Measurements from ENCODE around the gene TBC1D10A.

The TBC1D10A gene

GRCh38 chr22:30265823-30266444 lies 60.8 kb downstream of the TBC1D10A start:
- TF ChIP-seq, protein P1, sequence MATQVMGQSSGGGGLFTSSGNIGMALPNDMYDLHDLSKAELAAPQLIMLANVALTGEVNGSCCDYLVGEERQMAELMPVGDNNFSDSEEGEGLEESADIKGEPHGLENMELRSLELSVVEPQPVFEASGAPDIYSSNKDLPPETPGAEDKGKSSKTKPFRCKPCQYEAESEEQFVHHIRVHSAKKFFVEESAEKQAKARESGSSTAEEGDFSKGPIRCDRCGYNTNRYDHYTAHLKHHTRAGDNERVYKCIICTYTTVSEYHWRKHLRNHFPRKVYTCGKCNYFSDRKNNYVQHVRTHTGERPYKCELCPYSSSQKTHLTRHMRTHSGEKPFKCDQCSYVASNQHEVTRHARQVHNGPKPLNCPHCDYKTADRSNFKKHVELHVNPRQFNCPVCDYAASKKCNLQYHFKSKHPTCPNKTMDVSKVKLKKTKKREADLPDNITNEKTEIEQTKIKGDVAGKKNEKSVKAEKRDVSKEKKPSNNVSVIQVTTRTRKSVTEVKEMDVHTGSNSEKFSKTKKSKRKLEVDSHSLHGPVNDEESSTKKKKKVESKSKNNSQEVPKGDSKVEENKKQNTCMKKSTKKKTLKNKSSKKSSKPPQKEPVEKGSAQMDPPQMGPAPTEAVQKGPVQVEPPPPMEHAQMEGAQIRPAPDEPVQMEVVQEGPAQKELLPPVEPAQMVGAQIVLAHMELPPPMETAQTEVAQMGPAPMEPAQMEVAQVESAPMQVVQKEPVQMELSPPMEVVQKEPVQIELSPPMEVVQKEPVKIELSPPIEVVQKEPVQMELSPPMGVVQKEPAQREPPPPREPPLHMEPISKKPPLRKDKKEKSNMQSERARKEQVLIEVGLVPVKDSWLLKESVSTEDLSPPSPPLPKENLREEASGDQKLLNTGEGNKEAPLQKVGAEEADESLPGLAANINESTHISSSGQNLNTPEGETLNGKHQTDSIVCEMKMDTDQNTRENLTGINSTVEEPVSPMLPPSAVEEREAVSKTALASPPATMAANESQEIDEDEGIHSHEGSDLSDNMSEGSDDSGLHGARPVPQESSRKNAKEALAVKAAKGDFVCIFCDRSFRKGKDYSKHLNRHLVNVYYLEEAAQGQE (IDR thresholded peaks at IDR 0.05; ENCODE audit: insufficient read depth in 1 of 2, low read depth in 2 of 2, low read length in 2 of 2): no peak
- TF ChIP-seq POLR2AphosphoS5 (IDR thresholded peaks at IDR 0.05; ENCODE audit: low read depth, low read length) (no peak), SIN3A (IDR thresholded peaks at IDR 0.05; ENCODE audit: borderline replicate concordance, insufficient read depth, low read length) (no peak), FOXP2 (optimal IDR thresholded peaks at IDR 0.05; ENCODE audit: borderline replicate concordance, extremely low read depth, extremely low read length, insufficient read depth) (no peak), TAF1 (IDR thresholded peaks at IDR 0.05; ENCODE audit: borderline replicate concordance, insufficient read depth, low read length) (no peak)

DNA sequence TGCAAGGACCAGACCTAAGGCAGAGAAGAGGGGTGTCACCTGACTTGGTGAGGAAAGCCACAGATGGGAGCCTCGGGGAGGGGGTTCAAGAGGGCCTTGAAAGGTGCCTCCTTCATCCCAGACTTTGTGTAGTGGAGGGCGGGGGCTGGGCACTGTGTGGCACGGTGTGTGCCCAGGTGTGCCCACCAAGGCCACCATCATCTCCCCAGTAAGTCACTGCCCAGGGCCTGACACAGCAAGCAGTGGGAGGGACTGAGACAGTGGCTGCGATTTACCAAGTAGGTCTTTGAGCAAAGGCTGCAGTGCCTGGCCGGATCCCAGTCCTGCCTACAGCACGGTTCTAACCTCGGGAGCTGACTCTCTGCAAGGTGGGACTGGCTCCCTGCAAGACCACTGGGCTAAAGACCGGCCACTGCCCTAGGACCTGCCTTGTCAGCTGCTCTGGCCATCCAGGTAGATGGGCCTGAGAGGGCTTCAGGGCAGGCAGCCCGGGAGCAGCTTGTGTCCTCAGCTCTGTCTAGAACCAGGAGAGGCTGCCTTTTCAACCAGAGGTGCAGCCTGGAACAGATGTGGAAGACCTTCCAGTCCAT lies 61.5 kb downstream of the TBC1D10A start:
- TF ChIP-seq FOXP2 (optimal IDR thresholded peaks at IDR 0.05; ENCODE audit: borderline replicate concordance, extremely low read depth, extremely low read length, insufficient read depth): no peak
- no peak for TF ChIP-seq SIN3A (IDR thresholded peaks at IDR 0.05; ENCODE audit: borderline replicate concordance, insufficient read depth, low read length)

DNA sequence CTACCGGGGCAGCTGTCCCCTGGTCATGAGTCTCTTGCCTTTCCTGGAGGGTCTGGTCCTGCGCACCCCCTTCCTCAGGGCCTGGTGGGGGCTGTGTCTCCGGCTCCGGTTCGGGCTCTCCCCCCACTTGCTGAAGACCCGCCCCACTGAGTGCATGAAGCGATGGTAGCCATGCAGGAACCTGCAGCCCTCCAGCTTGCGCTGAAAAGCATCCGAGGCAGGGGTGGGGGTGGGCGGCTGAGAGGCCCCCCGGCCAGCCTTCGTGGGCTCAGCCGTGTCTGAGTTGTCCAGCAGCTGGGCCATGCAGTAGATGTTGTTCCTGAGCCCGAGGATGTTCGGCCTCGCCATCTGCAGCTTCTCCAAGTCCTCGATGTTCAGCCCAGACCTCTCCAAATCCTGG lies 62.9 kb downstream of the TBC1D10A start:
- no peak for TF ChIP-seq SIN3A (IDR thresholded peaks at IDR 0.05; ENCODE audit: borderline replicate concordance, insufficient read depth, low read length)
- TF ChIP-seq, protein P1 (IDR thresholded peaks at IDR 0.05; ENCODE audit: insufficient read depth in 1 of 2, low read depth in 2 of 2, low read length in 2 of 2): no peak
- TF ChIP-seq FOXP2 (optimal IDR thresholded peaks at IDR 0.05; ENCODE audit: borderline replicate concordance, extremely low read depth, extremely low read length, insufficient read depth): no peak

DNA sequence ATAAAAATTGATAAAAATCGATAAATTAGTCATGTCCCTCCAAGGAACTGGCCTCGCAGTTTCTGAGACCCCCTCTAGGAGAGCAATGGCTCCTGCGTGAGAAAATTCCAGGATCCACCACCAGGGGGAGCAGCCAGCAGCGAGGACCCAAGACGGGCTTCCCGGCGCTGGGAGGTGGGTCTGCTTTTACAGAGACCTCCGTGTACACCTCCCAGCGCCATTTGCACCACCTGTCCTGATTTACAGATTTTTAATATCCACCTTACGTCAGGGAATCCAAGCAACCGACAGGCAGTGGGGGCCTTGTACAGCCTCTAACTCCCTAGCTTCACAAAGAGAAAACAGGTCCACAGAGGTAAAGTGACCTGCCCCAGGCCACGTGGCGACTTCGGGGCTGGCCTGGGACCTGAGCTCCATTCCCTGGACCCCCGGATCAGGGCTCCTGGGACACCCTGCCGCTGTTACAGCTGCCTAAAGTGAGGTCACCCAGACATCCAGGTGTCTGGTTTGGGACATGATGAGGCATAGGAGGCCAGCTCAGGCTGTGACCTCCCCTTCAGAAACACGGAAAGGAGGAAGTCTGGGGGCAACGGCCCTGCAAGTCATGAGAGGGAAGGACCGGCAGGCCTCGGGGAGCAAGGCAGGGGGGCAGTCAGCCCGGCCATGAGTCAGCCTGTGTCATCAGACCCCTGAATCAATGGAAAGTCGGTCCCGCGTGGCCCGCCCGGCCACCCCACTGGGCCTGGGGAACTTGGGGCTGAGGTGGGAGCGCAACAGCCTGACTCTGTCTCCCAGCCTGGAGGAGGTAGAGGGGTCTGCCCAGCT lies 63.6 kb downstream of the TBC1D10A start:
- TF ChIP-seq SIN3A (IDR thresholded peaks at IDR 0.05; ENCODE audit: borderline replicate concordance, insufficient read depth, low read length): no peak
- TF ChIP-seq, protein P1 (IDR thresholded peaks at IDR 0.05; ENCODE audit: insufficient read depth in 1 of 2, low read depth in 2 of 2, low read length in 2 of 2): no peak
- no peak for TF ChIP-seq TAF1 (IDR thresholded peaks at IDR 0.05; ENCODE audit: borderline replicate concordance, insufficient read depth, low read length)
- TF ChIP-seq POLR2AphosphoS5 (IDR thresholded peaks at IDR 0.05; ENCODE audit: low read depth, low read length): no peak
- no peak for TF ChIP-seq FOXP2 (optimal IDR thresholded peaks at IDR 0.05; ENCODE audit: borderline replicate concordance, extremely low read depth, extremely low read length, insufficient read depth)

DNA sequence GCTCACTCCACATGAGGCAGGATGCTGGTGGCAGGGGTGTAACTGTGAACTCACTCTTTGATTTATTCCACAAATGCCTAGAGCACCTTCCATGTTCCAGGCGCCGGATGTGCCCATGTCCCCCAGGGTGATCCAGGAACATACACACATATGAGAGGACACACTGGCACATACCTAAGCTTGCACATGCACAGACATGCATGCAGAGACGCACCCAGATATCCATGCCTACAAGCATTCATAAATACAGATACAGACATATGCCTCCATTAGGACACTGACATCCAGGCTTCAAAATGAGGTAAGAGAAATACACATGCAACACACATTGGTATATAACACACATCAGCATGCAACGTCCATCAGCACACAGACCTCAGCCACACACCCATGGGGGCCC lies 64.6 kb downstream of the TBC1D10A start:
- TF ChIP-seq, protein P1 (IDR thresholded peaks at IDR 0.05; ENCODE audit: insufficient read depth in 1 of 2, low read depth in 2 of 2, low read length in 2 of 2): no peak
- no peak for TF ChIP-seq TAF1 (IDR thresholded peaks at IDR 0.05; ENCODE audit: borderline replicate concordance, insufficient read depth, low read length)
- no peak for TF ChIP-seq POLR2AphosphoS5 (IDR thresholded peaks at IDR 0.05; ENCODE audit: low read depth, low read length)
- no peak for TF ChIP-seq FOXP2 (optimal IDR thresholded peaks at IDR 0.05; ENCODE audit: borderline replicate concordance, extremely low read depth, extremely low read length, insufficient read depth)
- no peak for TF ChIP-seq SIN3A (IDR thresholded peaks at IDR 0.05; ENCODE audit: borderline replicate concordance, insufficient read depth, low read length)
